Gastroesophageal sphincter (tissue), 3 donors: ENCODE data around the gene SPECC1L.

Experiments used
- CTCF ChIP-seq, 4 experiments: fragments of 200-600 bp in 2 of 4; fragments of 450-650 bp in 2 of 4; sonication (generic) in 1 of 4; IDR thresholded peaks; one replicate each; pipeline ENCODE4 v1.5.1; 2017 to 2019; ENCODE audit warnings: antibody characterized with exemption in 4 of 4, mild to moderate bottlenecking in 2 of 4, moderate library complexity in 2 of 4
- EP300 ChIP-seq: sonication (generic); formaldehyde crosslinking; IDR thresholded peaks from one replicate; pipeline ENCODE4 v1.6.1; 2017; ENCODE audit warnings: antibody characterized with exemption, mild to moderate bottlenecking
- POLR2A ChIP-seq, 2 donors: fragments of 450-650 bp; IDR thresholded peaks; one replicate each; pipeline ENCODE4 v1.6.1; 2017; ENCODE audit warnings: antibody characterized with exemption in 2 of 2, mild to moderate bottlenecking in 2 of 2, moderate library complexity in 1 of 2
- POLR2AphosphoS5 ChIP-seq: sonication (generic); formaldehyde crosslinking; IDR thresholded peaks from one replicate; pipeline ENCODE4 v1.6.1; 2017; ENCODE audit warnings: antibody characterized with exemption

DNA sequence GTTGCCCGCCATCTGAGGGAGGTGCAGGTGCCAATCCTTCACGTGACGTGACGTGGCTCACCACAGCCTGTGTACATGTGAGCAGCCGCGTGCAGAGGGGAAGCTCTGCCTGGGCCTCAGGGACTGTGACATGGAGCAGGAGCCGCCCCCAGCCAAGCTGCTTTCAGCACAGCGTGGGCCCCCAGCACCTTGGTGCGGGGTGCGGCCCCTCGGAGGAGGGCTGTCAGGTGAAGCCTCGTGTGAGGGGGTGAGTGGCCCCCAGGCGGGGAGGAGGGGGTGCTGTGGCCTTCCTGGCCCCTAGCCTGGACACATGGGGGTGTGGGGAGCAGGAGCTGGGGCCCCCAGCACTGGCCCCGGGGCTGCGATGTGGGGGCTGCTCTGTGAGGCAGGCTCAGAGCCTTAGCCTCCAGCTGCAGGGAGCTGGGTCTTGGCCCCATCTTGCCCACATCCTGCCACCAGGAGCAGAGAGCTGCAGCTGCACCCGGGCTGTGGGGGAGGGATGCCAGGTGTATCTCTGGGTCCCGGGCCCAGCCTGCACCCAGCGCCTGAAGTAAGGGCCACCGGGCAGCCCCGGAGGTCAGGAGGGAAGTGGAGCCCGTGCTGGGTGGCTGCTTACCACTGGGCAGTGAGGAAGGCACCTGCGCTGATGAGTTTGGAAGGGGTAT lies 157.0 kb downstream of the SPECC1L start, which contains the start of gene ADORA2A:
- no peak for TF ChIP-seq CTCF (IDR thresholded peaks at IDR 0.05)
- no peak for TF ChIP-seq POLR2AphosphoS5
- TF ChIP-seq EP300: no peak
- TF ChIP-seq POLR2A (IDR thresholded peaks at IDR 0.05): no peak
